ENCODE data around the gene FZD8.

Gene FZD8

DNA sequence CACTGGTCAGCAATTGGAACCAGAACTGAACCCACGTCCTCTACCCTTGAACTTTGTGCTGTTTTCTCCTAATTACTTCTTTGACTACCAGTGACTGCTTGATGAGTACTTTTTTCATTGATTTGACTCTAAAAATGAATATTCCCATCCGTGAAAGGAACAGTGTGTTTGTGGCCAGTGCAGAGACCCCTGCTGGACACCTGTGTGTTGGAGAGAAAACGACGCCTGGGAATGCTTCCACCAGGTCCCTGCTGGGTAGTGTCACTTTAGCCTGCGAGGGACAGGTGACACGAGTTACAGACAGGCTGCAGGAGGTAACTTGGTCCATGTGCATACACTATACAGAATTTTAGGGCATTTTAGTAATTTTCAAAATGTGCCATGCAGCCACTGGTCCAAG, 43.7 kb downstream of the FZD8 start:
- DNase-seq = no peak

DNA sequence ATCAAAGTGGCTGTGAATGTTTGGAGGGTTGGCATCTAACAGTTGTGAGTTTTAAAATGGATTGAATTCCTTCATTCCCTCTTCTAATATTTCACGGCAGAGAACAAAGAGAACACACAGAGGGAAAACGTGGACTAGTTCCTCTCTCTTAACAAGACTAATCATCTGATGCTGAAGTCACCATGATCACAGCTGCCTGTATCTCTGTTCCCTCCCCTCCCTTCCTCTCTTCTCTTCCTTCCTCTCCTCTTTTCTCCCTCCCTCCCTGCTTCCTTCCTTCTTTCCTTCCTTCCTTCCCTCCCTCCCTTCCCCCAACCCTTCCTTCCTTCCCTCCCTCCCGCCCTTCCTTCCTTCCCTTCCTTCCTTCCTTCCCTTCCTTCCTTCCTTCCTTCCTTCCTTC, 47.0 kb downstream of the FZD8 start:
- DNase-seq = no peak

GRCh38 chr10:35594115-35595079, 47.7 kb downstream of the FZD8 start:
- no peak for DNase-seq

DNA sequence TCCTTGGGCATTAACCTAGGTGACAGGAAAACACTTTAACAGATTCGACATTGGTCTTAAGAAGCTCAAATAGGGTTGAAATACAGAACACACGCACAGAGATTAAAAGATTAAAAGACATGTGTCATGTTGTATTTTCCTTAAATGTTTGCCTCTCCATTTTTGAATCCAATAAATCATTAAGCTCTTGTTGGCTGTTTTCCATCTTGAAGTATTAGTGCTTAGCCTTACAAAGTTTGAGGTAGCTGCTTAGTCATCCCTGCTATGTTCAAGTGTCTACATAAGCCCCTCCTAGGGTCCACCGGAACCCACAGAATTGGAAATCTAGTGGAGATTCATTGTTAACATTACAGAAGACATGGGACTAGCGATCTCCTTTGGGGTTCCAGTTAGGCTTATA, 49.7 kb downstream of the FZD8 start:
- DNase-seq = no peak

DNA sequence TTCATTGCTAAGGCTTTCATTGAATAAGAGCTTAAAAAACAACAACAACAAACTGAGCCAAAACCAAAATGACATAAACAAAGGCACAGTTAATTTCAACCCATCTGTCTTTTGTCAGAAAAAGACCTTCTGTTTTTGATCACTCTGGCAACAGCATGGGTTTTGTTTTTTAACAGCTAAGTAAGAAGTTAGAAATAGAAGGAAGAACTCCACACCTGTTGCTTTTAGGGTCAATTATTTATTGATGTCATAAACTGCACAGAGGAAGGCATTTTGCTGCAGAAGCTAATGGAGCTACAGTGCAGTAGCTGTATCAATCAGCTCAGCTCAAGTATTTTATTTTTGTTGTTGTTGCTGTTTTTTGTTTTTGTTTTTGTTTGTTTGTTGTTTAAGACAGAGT, 53.3 kb downstream of the FZD8 start:
- no peak for DNase-seq

Data from NCI-H510A treated with DMSO at 0.1 percent for 48 hours (cell line).